IMR-90 (cell line): ENCODE data around the gene GRIA2. TPM values are rescaled to one million over a fixed set of nuclear protein-coding genes. Genes with fewer than 3 reads are reported as not detected.

Experiments used
- ATAC-seq: fragments of 200-7000 bp; cut with Tn5 transposase; 2 replicates; pipeline ENCODE4 v1.9.1; 2020; ENCODE audit warnings: low read depth, mild to moderate bottlenecking, moderate library complexity
- BruUV-seq: library from RNA; stranded (reverse); fragments of 400-500 nt; replicated peaks from 2 replicates; lab custom pipeline; 2021; lab: Mats Ljungman, UMichigan
- CTCF ChIA-PET: fragments of 300-600 bp; formaldehyde crosslinking; extraction: SDS; loops from one replicate; lab custom pipeline; 2021; ENCODE audit warnings: antibody characterized with exemption; lab: Yijun Ruan, JAX
- POLR2A ChIA-PET: fragments of 300-600 bp; sonication (Branson Sonifier 250); formaldehyde crosslinking; loops from one replicate; lab custom pipeline; 2022; ENCODE audit warnings: antibody characterized with exemption; ENCODE audit not compliant: unreplicated experiment; lab: Charles Lee
- DNase-seq: peaks from one replicate; pipeline ENCODE4 v3.0.0; 2013
- H2AFZ ChIP-seq: replicated peaks from 2 replicates; pipeline ENCODE3; 2013; ENCODE audit warnings: low read length, mild to moderate bottlenecking; ENCODE audit not compliant: poor library complexity
- H2AK5ac ChIP-seq: 2 replicates; pipeline ENCODE4 v1.6.1; 2013; ENCODE audit warnings: low read depth, low read length, inconsistent platforms
- H2AK9ac ChIP-seq: replicated peaks from 2 replicates; pipeline ENCODE3; 2013; ENCODE audit warnings: mild to moderate bottlenecking, low read depth, low read length, moderate library complexity; ENCODE audit not compliant: poor library complexity
- H2BK120ac ChIP-seq: 2 replicates; pipeline ENCODE4 v1.6.1; 2013; ENCODE audit warnings: low read depth, low read length, inconsistent platforms
- H2BK15ac ChIP-seq: 3 replicates; pipeline ENCODE4 v1.6.1; 2013; ENCODE audit warnings: low read depth, low read length, inconsistent platforms
- H2BK20ac ChIP-seq: 2 replicates; pipeline ENCODE4 v1.6.1; 2013; ENCODE audit warnings: low read depth, mild to moderate bottlenecking, inconsistent platforms, low read length, moderate library complexity
- H2BK5ac ChIP-seq: 2 replicates; pipeline ENCODE4 v1.6.1; 2013; ENCODE audit warnings: mild to moderate bottlenecking, low read depth, low read length, inconsistent platforms; ENCODE audit not compliant: poor library complexity, severe bottlenecking
- H3K14ac ChIP-seq: replicated peaks from 2 replicates; pipeline ENCODE4 v1.6.1; 2013; ENCODE audit warnings: low read depth, low read length, inconsistent platforms
- H3K18ac ChIP-seq: 2 replicates; pipeline ENCODE4 v1.6.1; 2013; ENCODE audit warnings: low read depth, low read length, control low read depth
- H3K23ac ChIP-seq: 2 replicates; pipeline ENCODE4 v1.6.1; 2013; ENCODE audit warnings: low read depth, low read length, inconsistent platforms
- H3K27ac ChIP-seq: 2 replicates; pipeline ENCODE4 v1.5.1; 2013; ENCODE audit warnings: mild to moderate bottlenecking, control low read depth, low read length; ENCODE audit not compliant: insufficient read depth
- H3K27me3 ChIP-seq: 2 replicates; pipeline ENCODE4 v1.6.1; 2013; ENCODE audit warnings: low read length; ENCODE audit not compliant: control insufficient read depth, insufficient read depth
- H3K36me3 ChIP-seq: 2 replicates; pipeline ENCODE4 v1.6.1; 2013; ENCODE audit warnings: low read length, mixed read lengths; ENCODE audit not compliant: control insufficient read depth, insufficient read depth
- H3K4ac ChIP-seq: 2 replicates; pipeline ENCODE4 v1.6.1; 2013; ENCODE audit warnings: low read depth, low read length, inconsistent platforms
- H3K4me1 ChIP-seq: 2 replicates; pipeline ENCODE4 v1.6.1; 2013; ENCODE audit warnings: low read length, mixed read lengths; ENCODE audit not compliant: control insufficient read depth, insufficient read depth
- H3K4me2 ChIP-seq: 2 replicates; pipeline ENCODE4 v1.6.1; 2013; ENCODE audit warnings: low read depth, mild to moderate bottlenecking, control low read depth, low read length, moderate library complexity
- H3K4me3 ChIP-seq: 2 replicates; pipeline ENCODE4 v1.5.1; 2013; ENCODE audit warnings: low read depth, mild to moderate bottlenecking, control low read depth, low read length, moderate library complexity; ENCODE audit not compliant: insufficient read depth
- H3K56ac ChIP-seq: 2 replicates; pipeline ENCODE4 v1.6.1; 2013; ENCODE audit warnings: low read length, inconsistent platforms; ENCODE audit not compliant: insufficient read depth; ENCODE audit errors: extremely low read depth
- H3K79me1 ChIP-seq, 2 experiments: 2 replicates each; pipeline ENCODE4 v1.6.1; 2013; ENCODE audit warnings: low read length in 2 of 2, inconsistent platforms in 1 of 2, low read depth in 1 of 2
- H3K9ac ChIP-seq: 2 replicates; pipeline ENCODE4 v1.6.1; 2013; ENCODE audit warnings: low read depth, low read length, control low read depth
- H3K9me1 ChIP-seq: 2 replicates; pipeline ENCODE4 v1.6.1; 2013; ENCODE audit warnings: low read length, inconsistent platforms; ENCODE audit not compliant: insufficient read depth
- H3K9me3 ChIP-seq: 2 replicates; pipeline ENCODE4 v1.6.1; 2013; ENCODE audit warnings: low read length; ENCODE audit not compliant: control insufficient read depth, insufficient read depth
- H4K20me1 ChIP-seq: 2 replicates; pipeline ENCODE4 v1.6.1; 2013; ENCODE audit warnings: low read length, inconsistent platforms; ENCODE audit not compliant: insufficient read depth
- H4K5ac ChIP-seq: 2 replicates; pipeline ENCODE4 v1.6.1; 2013; ENCODE audit warnings: mild to moderate bottlenecking, low read depth, low read length, control low read depth
- H4K8ac ChIP-seq, 2 experiments: 2 replicates each; pipeline ENCODE4 v1.6.1; 2013; ENCODE audit warnings: low read depth in 2 of 2, low read length in 2 of 2, control low read depth in 1 of 2, inconsistent platforms in 1 of 2
- H4K91ac ChIP-seq: 2 replicates; pipeline ENCODE4 v1.6.1; 2013; ENCODE audit warnings: low read depth, low read length, inconsistent platforms; ENCODE audit not compliant: insufficient read depth
- NFE2L2 ChIP-seq: fragments of 150-350 bp; IDR thresholded peaks from 2 replicates; pipeline ENCODE4 v1.6.1; 2016; ENCODE audit warnings: low read depth, mild to moderate bottlenecking, low read length
- RAD21 ChIP-seq: IDR thresholded peaks from 2 replicates; pipeline ENCODE4 v1.6.1; 2012; ENCODE audit warnings: low read length, improper control_type of control experiment
- RCOR1 ChIP-seq: IDR thresholded peaks from 2 replicates; pipeline ENCODE4 v1.6.1; 2012; ENCODE audit warnings: mild to moderate bottlenecking, low read length, improper control_type of control experiment; ENCODE audit not compliant: insufficient replicate concordance
- SMC3 ChIP-seq: fragments of 150-350 bp; IDR thresholded peaks from 2 replicates; pipeline ENCODE4 v1.6.1; 2016; ENCODE audit warnings: low read depth, mild to moderate bottlenecking, antibody characterized with exemption, low read length, moderate library complexity
- WGBS, 2 experiments: methylation state at CpG; one replicate each; pipeline versions ENCODE4 v1.1.5 to v1.1.7; 2013; ENCODE audit warnings: missing lambda C conversion rate in 2 of 2; ENCODE audit not compliant: insufficient read length in 1 of 2; ENCODE audit errors: extremely low coverage in 2 of 2; 5-methylcytosine and 5-hydroxymethylcytosine counted together
- dilution Hi-C: fragments of 300-500 bp; cut with HindIII; formaldehyde crosslinking; loops from one replicate; pipeline ENCODE4 v1.14.3; 2018; ENCODE audit warnings: low sequenced_read_pairs; ENCODE audit not compliant: unreplicated experiment
- in situ Hi-C: fragments of 300-500 bp; cut with MboI; formaldehyde crosslinking; loops from 3 replicates; pipeline ENCODE4 v1.14.3; 2019; ENCODE audit warnings: low sequenced_read_pairs, inconsistent platforms, mixed read lengths
- intact Hi-C: fragments of 100-400 bp; cut with micrococcal nuclease; formaldehyde crosslinking; loops from 2 replicates; pipeline ENCODE4 v1.10.0; 2022
- polyA plus RNA-seq, 3 experiments: library from polyadenylated mRNA; depleted of rRNA; stranded (reverse); fragments of >200 nt; gene quantifications; 2 replicates each; pipeline ENCODE4 v1.2.3, GENCODE V29; 2012; ENCODE audit warnings: low replicate concordance in 1 of 3
- total RNA-seq: library from RNA; depleted of rRNA; stranded (reverse); fragments of >200 nt; gene quantifications from 2 replicates; pipeline ENCODE4 v1.2.3, GENCODE V29; 2012

Gene GRIA2
- total and polyA plus RNA-seq, 2 of the 4 experiments (the other 2 are of a cell fraction): not detected

DNA sequence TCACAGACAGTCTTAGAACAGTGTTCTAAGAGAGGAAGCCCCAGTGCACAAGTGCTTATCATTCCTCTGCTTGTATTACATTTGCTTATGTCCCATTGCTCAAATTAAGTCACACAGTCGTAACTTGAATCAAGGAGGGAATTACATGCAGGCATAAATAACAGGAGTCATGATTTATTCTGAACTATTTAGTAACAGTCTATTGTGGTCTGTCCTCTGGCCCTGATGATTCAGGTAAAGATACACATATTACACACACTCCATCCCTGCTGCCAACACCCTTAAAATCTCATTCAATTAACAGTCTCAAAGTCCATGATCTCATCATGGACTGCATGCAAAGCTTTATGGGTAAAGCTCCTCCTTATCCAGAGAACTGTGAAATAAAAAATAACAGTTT lies 60.1 kb downstream of the GRIA2 start:
- Histone ChIP-seq H2BK5ac (no peak overlapping the region), H3K27me3 (no peaks in the 10 kb centered on the region), H4K5ac (no peak overlapping the region), H2BK15ac (no peak overlapping the region), H2AFZ (no peak overlapping the region), H3K9me1 (no peaks in the 10 kb centered on the region), H3K9me3 (no peaks in the 10 kb centered on the region), H3K4ac (no peak overlapping the region), H4K91ac (no peak overlapping the region), H3K79me1 (no peaks in the 10 kb centered on the region), H3K27ac (no peak overlapping the region), H3K4me1 (no peaks in the 10 kb centered on the region), H3K4me3 (no peak overlapping the region), H3K36me3 (no peaks in the 10 kb centered on the region), H3K18ac (no peak overlapping the region), H2BK20ac (no peak overlapping the region), H3K23ac (no peak overlapping the region), H3K4me2 (no peak overlapping the region), H2AK5ac (no peak overlapping the region), H3K14ac (no peak overlapping the region), H2AK9ac (no peak overlapping the region), H3K56ac (no peak overlapping the region), H2BK120ac (no peak overlapping the region), H3K9ac (no peak overlapping the region), H4K8ac (no peak overlapping the region), H4K20me1 (no peaks in the 10 kb centered on the region)
- intact Hi-C loops (no loop called here), in situ Hi-C loops (no loop called here), dilution Hi-C loops (no loop called here)
- DNase-seq (no peak), ATAC-seq (no peak)
- CTCF ChIA-PET: no interaction called here
- no TSS peak for BruUV-seq
- no CpG with 5 or more reads among the region's 1 CpG for WGBS, 2 experiments
- POLR2A ChIA-PET: no interaction called here
- TF ChIP-seq RAD21: no peak
- no peak for TF ChIP-seq NFE2L2
- no peak for TF ChIP-seq RCOR1
- TF ChIP-seq SMC3: no peak
